ENCODE data around the gene HECW1.

DNA sequence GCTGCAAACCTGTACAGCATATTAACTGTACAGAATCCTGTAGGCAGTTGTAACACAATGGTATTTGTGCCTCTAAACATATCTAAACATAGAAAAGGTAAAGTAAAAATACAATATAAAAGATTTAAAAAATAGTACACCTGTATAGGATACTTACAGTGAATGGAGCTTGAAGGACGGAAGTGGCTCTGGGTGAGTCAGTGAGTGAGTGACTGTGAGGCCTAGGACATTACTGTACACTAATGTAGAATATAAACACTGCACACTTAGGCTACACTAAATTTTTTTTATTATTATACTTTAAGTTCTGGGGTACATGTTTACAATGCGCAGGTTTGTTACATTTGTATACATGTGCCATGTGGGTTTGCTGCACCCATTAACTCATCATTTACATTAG lies 373.1 kb downstream of the HECW1 start:
- TF ChIP-seq CREB1 (IDR thresholded peaks at IDR 0.05) (no peak), TCF12 (IDR thresholded peaks at IDR 0.05; ENCODE audit: low read depth, low read length) (no peak), EZH2 (IDR thresholded peaks at IDR 0.05; ENCODE audit: low read depth, low read length, severe bottlenecking) (no peak), TAF1 (IDR thresholded peaks at IDR 0.05; ENCODE audit: low read depth, low read length) (no peak), KDM5A (IDR thresholded peaks at IDR 0.05; ENCODE audit: low read length) (no peak), POLR2AphosphoS5 (IDR thresholded peaks at IDR 0.05; ENCODE audit: low read depth, low read length) (no peak), POLR2A (IDR thresholded peaks at IDR 0.05; ENCODE audit: control extremely low read depth in 1 of 2, low read depth in 2 of 2, low read length in 2 of 2) (no peak), BRCA1 (IDR thresholded peaks at IDR 0.05; ENCODE audit: low read depth, low read length) (no peak), SP4 (IDR thresholded peaks at IDR 0.05; ENCODE audit: low read length) (no peak)
- TF ChIP-seq, protein P1, sequence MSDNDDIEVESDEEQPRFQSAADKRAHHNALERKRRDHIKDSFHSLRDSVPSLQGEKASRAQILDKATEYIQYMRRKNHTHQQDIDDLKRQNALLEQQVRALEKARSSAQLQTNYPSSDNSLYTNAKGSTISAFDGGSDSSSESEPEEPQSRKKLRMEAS (IDR thresholded peaks at IDR 0.05), result no peak
- TF ChIP-seq, protein P2, sequence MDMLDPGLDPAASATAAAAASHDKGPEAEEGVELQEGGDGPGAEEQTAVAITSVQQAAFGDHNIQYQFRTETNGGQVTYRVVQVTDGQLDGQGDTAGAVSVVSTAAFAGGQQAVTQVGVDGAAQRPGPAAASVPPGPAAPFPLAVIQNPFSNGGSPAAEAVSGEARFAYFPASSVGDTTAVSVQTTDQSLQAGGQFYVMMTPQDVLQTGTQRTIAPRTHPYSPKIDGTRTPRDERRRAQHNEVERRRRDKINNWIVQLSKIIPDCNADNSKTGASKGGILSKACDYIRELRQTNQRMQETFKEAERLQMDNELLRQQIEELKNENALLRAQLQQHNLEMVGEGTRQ (IDR thresholded peaks at IDR 0.05; ENCODE audit: low read length), result no peak
- TF ChIP-seq, protein P3, sequence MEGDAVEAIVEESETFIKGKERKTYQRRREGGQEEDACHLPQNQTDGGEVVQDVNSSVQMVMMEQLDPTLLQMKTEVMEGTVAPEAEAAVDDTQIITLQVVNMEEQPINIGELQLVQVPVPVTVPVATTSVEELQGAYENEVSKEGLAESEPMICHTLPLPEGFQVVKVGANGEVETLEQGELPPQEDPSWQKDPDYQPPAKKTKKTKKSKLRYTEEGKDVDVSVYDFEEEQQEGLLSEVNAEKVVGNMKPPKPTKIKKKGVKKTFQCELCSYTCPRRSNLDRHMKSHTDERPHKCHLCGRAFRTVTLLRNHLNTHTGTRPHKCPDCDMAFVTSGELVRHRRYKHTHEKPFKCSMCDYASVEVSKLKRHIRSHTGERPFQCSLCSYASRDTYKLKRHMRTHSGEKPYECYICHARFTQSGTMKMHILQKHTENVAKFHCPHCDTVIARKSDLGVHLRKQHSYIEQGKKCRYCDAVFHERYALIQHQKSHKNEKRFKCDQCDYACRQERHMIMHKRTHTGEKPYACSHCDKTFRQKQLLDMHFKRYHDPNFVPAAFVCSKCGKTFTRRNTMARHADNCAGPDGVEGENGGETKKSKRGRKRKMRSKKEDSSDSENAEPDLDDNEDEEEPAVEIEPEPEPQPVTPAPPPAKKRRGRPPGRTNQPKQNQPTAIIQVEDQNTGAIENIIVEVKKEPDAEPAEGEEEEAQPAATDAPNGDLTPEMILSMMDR (IDR thresholded peaks at IDR 0.05; ENCODE audit: control extremely low read depth in 1 of 3, insufficient read depth in 1 of 3, low read depth in 1 of 3, low read length in 3 of 3), result no peak

Measured in H1 (cell line).